ENCODE results near the gene SLC17A8.

SLC17A8 gene

GRCh38 chr12:100461330-100461973, 104.6 kb downstream of the SLC17A8 start:
- no peak overlapping the region for H3K4me3 ChIP-seq (ENCODE audit: low read length)
- no peak for TF ChIP-seq ZNF274 (IDR thresholded peaks at IDR 0.05; ENCODE audit: low read depth, low read length)

GRCh38 chr12:100463661-100464060, 106.8 kb downstream of the SLC17A8 start:
- no peak for TF ChIP-seq ZNF274 (IDR thresholded peaks at IDR 0.05; ENCODE audit: low read depth, low read length)
- no peak overlapping the region for H3K4me3 ChIP-seq (ENCODE audit: low read length)

DNA sequence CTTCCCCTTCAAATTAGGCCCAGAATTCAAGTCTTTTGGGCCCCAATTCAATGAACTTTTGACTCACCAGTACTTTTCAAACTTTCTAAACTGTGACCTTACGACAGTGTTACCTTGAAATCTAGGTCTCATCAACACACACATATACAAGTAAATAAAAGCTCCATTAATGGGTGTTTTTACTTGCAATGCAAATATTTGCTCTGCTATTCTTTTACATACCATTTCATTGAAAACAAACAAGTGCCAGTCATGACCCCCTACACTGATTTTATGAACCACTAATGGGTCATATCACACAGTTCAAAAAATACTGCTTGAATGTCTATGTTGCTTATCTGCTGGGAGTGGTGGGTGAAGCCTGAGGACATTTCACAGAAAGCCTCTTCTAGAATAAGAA, 107.7 kb downstream of the SLC17A8 start:
- H3K4me3 ChIP-seq (ENCODE audit: low read length), result no peak overlapping the region
- no peak for TF ChIP-seq ZNF274 (IDR thresholded peaks at IDR 0.05; ENCODE audit: low read depth, low read length)

DNA sequence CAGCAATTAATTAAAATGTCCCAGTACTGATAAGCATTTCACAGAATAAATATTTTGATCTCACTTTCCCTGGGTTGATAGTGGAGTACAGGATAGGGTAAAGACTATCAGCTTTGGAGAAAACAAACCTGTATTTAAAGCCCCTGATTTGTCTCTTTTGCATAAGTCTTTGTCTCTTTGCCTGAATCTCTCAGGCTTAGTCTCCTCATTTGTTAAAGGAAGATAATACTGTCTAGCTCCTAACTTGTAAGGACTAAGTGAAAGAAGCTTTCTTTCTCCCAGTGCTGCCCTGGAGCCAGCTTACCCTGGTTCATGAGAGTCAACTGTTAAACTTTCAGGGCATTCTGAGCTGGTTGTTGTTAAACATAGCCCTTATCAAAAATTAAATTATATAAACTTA, 111.3 kb downstream of the SLC17A8 start:
- H3K4me3 ChIP-seq (ENCODE audit: low read length), result no peak overlapping the region
- TF ChIP-seq ZNF274 (IDR thresholded peaks at IDR 0.05; ENCODE audit: low read depth, low read length), result no peak
